ENCODE data around the gene TMTC2. TPM values are rescaled to one million over a fixed set of nuclear protein-coding genes. Genes with fewer than 3 reads are reported as not detected.

The TMTC2 gene
- total RNA-seq, 2 donors from 2014 or later: 5.0 to 6.7 TPM

DNA sequence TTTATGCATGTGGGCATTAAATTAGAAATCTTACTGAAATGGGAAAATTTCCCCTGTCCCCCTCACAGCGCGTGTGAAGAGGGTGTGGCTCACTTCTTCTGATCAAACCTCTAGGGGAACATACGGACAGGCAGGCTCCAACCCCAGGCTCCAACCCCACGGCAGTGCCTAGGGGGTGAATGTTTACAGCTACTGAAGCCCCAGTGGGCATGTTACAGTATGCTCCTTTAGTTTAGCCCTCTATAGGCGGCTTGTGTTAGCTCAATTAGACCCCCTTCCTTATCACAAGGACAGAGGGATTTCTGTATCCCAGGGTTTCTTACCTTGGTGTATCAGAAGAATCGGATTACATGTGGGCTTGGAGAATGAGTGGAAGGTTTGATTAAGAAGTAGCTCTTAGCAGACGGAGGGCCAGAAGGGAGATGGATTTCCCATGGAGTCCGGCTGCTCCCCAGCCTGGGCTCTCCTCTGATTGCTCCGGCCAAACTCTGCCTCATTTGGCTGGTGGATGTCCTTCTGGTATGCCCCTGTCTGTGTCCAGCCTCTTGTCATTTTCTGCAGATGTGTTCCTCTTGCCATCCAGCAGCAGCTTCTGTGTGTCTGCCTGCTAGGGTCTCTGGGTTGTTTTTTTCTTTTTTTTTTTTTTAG is 223.7 kb downstream of the TMTC2 start:
- no peak overlapping the region for H3K27ac Mint-ChIP-seq
- DNase-seq (ENCODE audit: low spot score in 2 of 2) (no peak), ATAC-seq (no peak)
- H3K9me3 Mint-ChIP-seq: no peaks in the 10 kb centered on the region
- no peaks in the 10 kb centered on the region for H3K36me3 Mint-ChIP-seq

GRCh38 chr12:82912406-82912805 is 225.7 kb downstream of the TMTC2 start:
- DNase-seq (ENCODE audit: low spot score in 2 of 2): no peak
- ATAC-seq: no peak
- Mint-ChIP-seq H3K9me3 (no peaks in the 10 kb centered on the region), H3K36me3 (no peaks in the 10 kb centered on the region), H3K27ac (no peak overlapping the region)

DNA sequence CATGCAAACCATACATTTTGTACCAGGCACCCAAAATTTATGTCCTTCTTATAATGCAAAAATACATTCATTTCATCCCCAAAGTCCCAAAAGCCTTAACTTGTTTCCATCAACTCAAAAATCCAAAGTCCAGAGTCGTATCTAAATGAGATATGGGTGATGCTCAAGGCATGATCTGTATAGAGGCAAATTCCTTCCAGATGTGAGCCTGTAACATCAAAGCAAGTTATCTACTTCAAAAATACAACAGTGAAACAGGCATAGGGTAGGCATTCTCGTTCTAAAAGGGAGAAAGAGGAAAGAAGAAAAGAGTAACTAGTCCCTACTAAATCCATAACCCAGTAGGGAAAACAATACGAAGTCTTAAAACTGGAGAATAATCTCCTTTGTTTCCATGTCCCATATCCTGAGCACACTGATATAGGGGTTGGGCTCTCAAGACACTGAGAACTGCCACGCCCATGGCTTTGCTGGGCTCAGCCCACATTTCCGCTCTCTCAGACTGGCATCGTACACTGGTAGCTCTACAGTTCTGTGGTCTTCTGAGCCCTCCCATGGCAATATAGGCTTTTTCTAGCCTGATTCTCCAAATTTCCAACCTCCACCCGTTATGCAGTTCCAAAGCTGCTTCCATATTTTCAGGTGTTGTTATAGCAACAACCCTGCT is 232.8 kb downstream of the TMTC2 start:
- ATAC-seq: no peak
- DNase-seq (ENCODE audit: low spot score in 2 of 2): no peak
- Mint-ChIP-seq H3K9me3 (no peaks in the 10 kb centered on the region), H3K36me3 (no peaks in the 10 kb centered on the region), H3K27ac (no peak overlapping the region)

DNA sequence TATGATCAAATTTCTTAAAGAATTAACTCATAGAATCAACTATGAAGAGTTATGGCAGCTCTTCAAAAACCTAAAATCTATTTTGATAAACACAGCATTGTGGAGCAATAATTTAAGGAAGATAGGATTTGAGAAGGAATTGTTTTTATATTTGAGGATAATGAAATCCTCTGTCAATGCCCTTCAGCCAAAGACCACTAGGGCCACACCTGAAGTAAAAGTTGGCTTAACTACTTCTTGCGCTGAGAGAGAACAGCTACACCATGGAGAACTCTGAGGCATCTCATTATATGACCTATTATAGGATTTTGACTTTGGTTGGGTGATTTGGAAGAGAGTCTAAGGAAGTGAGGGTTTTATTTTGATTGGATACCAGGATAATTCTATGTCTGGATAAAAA is 237.2 kb downstream of the TMTC2 start:
- Mint-ChIP-seq H3K36me3 (no peaks in the 10 kb centered on the region), H3K9me3 (no peaks in the 10 kb centered on the region), H3K27ac (no peak overlapping the region)
- no peak for DNase-seq (ENCODE audit: low spot score in 2 of 2)
- no peak for ATAC-seq

- Mint-ChIP-seq H3K9me3 (no peaks in the 10 kb centered on the region), H3K27ac (no peak overlapping the region), H3K36me3 (no peaks in the 10 kb centered on the region)
- no peak for DNase-seq (ENCODE audit: low spot score in 2 of 2)
- no peak for ATAC-seq
These were observed 239.9 kb downstream of the TMTC2 start for GRCh38 chr12:82926630-82927029.

- no peaks in the 10 kb centered on the region for H3K36me3 Mint-ChIP-seq
- H3K9me3 Mint-ChIP-seq: no peaks in the 10 kb centered on the region
- ATAC-seq: no peak
- no peak overlapping the region for H3K27ac Mint-ChIP-seq
- no peak for DNase-seq (ENCODE audit: low spot score in 2 of 2)
These were observed 243.6 kb downstream of the TMTC2 start for GRCh38 chr12:82930301-82930700.

- H3K27ac Mint-ChIP-seq: no peak overlapping the region
- no peaks in the 10 kb centered on the region for H3K36me3 Mint-ChIP-seq
- ATAC-seq: no peak
- no peak for DNase-seq (ENCODE audit: low spot score in 2 of 2)
- no peaks in the 10 kb centered on the region for H3K9me3 Mint-ChIP-seq
These were observed 244.8 kb downstream of the TMTC2 start for GRCh38 chr12:82931349-82932116.

- H3K9me3 Mint-ChIP-seq: no peaks in the 10 kb centered on the region
- no peak for ATAC-seq
- H3K36me3 Mint-ChIP-seq: no peaks in the 10 kb centered on the region
- H3K27ac Mint-ChIP-seq: no peak overlapping the region
- DNase-seq (ENCODE audit: low spot score in 2 of 2): no peak
These were observed 250.4 kb downstream of the TMTC2 start for GRCh38 chr12:82937151-82937550.

GRCh38 chr12:82942521-82942920 is 255.8 kb downstream of the TMTC2 start:
- no peak for ATAC-seq
- Mint-ChIP-seq H3K36me3 (no peaks in the 10 kb centered on the region), H3K27ac (no peak overlapping the region), H3K9me3 (no peaks in the 10 kb centered on the region)
- DNase-seq (ENCODE audit: low spot score in 2 of 2): no peak

DNA sequence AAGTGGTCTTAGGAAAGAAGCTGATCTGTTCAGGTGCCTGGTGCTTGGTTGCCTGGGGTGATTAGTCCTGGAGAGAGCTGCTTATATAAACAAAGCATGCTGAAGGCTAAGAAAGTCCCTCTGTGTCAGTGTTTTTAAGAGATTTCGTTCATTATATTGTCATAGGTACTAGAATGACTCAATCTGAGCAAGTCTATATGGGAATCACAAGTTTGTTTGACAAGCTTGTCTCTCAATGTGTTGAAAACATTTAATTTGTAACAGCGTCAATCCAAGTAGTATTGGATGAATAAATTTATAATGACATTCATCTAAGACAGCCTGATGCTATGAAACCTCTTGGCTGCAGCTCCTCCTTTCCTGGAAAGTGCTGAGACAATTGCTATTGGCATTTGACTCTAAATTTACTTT is 256.3 kb downstream of the TMTC2 start:
- DNase-seq (ENCODE audit: low spot score in 2 of 2): no peak
- peak in 1 of 2 donors; percentile 61 for ATAC-seq
- Mint-ChIP-seq H3K9me3 (no peaks in the 10 kb centered on the region), H3K36me3 (no peaks in the 10 kb centered on the region), H3K27ac (no peak overlapping the region)

DNA sequence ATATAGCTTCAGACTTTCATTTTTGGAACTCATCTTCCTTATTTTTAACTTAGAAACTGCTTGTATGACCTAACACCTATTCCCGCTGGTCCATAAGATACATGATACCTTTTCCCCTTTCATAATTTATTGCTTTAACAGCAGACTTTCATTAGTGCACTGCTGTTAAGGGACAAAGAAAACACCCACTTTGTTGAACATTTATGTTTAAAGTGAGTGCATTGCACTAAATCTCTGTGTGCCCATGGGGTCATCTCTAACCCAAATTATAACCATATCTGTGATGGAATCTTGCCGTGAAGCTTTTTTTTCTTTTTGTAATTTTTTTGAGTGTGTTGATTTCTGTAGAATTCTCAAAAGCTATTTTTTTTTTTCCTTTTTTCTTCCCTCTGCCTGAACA is 261.8 kb downstream of the TMTC2 start:
- ATAC-seq (no peak), DNase-seq (ENCODE audit: low spot score in 2 of 2) (no peak)
- Mint-ChIP-seq H3K9me3 (no peaks in the 10 kb centered on the region), H3K36me3 (no peaks in the 10 kb centered on the region), H3K27ac (no peak overlapping the region)

DNA sequence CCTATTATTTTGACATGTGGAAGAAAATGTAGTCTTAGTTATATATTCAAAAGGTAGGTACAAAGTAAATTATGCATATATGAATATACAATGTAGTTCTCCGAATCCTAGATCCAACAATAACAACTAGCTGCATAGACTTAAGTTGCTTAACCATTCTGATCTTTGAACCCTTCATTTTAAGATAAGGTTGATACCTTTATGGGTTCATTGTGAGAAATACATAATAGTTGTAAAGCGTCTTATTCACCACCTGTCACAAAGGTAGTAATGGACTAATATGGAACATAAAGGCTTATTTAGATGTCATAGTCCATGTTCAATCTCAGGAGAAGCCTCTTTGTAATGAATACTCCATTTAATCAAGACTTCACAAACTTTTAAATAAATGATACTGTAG is 263.6 kb downstream of the TMTC2 start:
- H3K36me3 Mint-ChIP-seq: no peaks in the 10 kb centered on the region
- DNase-seq (ENCODE audit: low spot score in 2 of 2) (no peak), ATAC-seq (no peak)
- no peak overlapping the region for H3K27ac Mint-ChIP-seq
- no peaks in the 10 kb centered on the region for H3K9me3 Mint-ChIP-seq

DNA sequence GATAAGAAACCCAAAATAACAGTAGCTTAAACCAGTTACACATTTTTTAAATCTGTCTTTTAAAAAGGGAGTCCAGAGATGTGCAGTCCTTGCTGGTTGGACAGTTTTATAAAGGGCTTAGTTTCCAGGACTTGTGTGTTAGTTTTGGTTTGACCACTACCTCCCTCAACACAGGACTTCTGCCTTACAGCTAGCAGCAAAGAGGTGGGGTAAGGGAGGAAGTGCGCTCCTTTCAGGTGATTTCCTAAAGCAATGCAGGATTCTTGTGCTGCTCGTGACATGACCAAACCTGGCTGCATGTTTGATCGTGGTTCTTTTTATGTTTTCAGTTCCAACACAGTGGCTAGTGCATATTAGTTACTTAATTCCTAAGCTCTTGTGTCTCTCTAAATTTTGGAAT is 266.2 kb downstream of the TMTC2 start:
- Mint-ChIP-seq H3K9me3 (peaks cover 0 to 4% of the 10 kb centered on the region in 2 donors), H3K36me3 (no peaks in the 10 kb centered on the region), H3K27ac (no peak overlapping the region)
- ATAC-seq (no peak), DNase-seq (ENCODE audit: low spot score in 2 of 2) (no peak)

- Mint-ChIP-seq H3K9me3 (peaks cover 0 to 4% of the 10 kb centered on the region in 2 donors), H3K27ac (no peak overlapping the region), H3K36me3 (no peaks in the 10 kb centered on the region)
- ATAC-seq (no peak), DNase-seq (ENCODE audit: low spot score in 2 of 2) (no peak)
These were observed 266.7 kb downstream of the TMTC2 start for GRCh38 chr12:82953397-82953796.

GRCh38 chr12:82954064-82954463 is 267.4 kb downstream of the TMTC2 start:
- ATAC-seq (no peak), DNase-seq (ENCODE audit: low spot score in 2 of 2) (no peak)
- Mint-ChIP-seq H3K9me3 (peaks cover 0 to 4% of the 10 kb centered on the region in 2 donors), H3K27ac (no peak overlapping the region), H3K36me3 (no peaks in the 10 kb centered on the region)

GRCh38 chr12:82954572-82954971 is 267.9 kb downstream of the TMTC2 start:
- DNase-seq (ENCODE audit: low spot score in 2 of 2): no peak
- Mint-ChIP-seq H3K36me3 (no peaks in the 10 kb centered on the region), H3K9me3 (peaks cover 2 to 4% of the 10 kb centered on the region in 2 donors), H3K27ac (no peak overlapping the region)
- ATAC-seq: no peak

GRCh38 chr12:82955043-82955442 is 268.3 kb downstream of the TMTC2 start:
- ATAC-seq (no peak), DNase-seq (ENCODE audit: low spot score in 2 of 2) (no peak)
- peaks cover 3 to 4% of the 10 kb centered on the region in 2 donors for H3K9me3 Mint-ChIP-seq
- no peak overlapping the region for H3K27ac Mint-ChIP-seq
- no peaks in the 10 kb centered on the region for H3K36me3 Mint-ChIP-seq

Data from activated naive CD4-positive, alpha-beta T cell treated with anti-CD3 and anti-CD28 coated beads, Interleukin-2, amount 50 U/mL, for 72 hours (primary cell).